ENCODE data around the gene PSME2. TPM values are rescaled to one million over a fixed set of nuclear protein-coding genes. Genes with fewer than 3 reads are reported as not detected.
A peak's percentile ranks its signal among the peaks of the same experiment; 100 is the strongest.

The PSME2 gene
- total and polyA plus RNA-seq, 9 of the 15 experiments (the other 6 are each of a cell fraction or from before 2014, with no cell fraction given), result 111 to 579 (median 159) TPM

DNA sequence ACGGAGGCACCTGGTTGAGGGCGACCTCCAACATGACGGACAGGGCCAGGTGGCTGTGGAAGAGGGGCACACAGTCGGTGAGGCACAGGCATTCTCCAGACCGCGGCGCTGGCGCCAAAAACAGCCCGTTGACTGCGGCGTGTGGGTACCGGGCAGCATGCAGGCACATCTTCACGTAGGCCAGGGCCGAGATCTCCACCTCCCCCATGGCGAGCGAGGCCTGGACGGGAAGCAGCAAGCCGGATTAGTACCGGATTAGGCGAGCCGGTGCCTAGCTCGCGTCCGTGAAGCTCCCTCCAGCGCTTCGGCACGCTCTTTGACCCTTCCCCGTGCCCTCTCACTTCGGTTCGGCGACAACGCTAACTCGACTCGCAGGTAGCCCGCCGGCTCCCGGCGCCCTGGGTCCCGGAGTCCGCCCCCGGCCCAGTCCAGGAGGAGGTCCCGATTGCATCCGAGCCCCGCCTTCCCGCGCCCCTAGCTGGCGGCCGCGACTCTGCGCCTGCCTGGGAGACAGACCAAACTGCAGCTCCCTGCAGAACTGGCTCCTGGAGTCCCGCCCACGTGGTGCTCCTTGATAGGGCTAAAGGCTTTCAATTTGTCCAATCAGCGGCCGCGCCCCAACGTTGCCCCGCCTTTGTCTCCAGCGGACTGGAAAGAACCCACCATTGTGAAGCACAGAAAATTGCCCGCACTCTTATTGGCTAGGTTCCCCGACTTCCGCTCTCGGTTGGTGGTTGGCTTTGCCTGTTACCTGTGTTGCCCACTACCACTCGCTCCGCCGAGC lies 5.1 kb downstream of the PSME2 start, which contains the start of gene EMC9 (continued):
- TF ChIP-seq ZBTB8A (IDR thresholded peaks at IDR 0.05; ENCODE audit: partially characterized antibody), result no peak
- TF ChIP-seq RBM22 (IDR thresholded peaks at IDR 0.05; ENCODE audit: low read depth, low read length, poor library complexity, severe bottlenecking), result peak; percentile 43
- TF ChIP-seq IFI16 (CRISPR knock-in tag; IDR thresholded peaks at IDR 0.05), result no peak
- TF ChIP-seq RREB1 (CRISPR knock-in tag; IDR thresholded peaks at IDR 0.05), result no peak
- no peak for TF ChIP-seq HCFC1 (IDR thresholded peaks at IDR 0.05; ENCODE audit: low read depth, low read length)
- TF ChIP-seq CREBBP (IDR thresholded peaks at IDR 0.05; ENCODE audit: low read depth, low read length), result no peak
- no peak for TF ChIP-seq ZNF324 (CRISPR knock-in tag; IDR thresholded peaks at IDR 0.05)
- TF ChIP-seq SFPQ (IDR thresholded peaks at IDR 0.05; ENCODE audit: low read depth, low read length), result no peak
- no peak for TF ChIP-seq NCOA2 (IDR thresholded peaks at IDR 0.05; ENCODE audit: partially characterized antibody in 2 of 2)
- TF ChIP-seq ZNF253 (CRISPR knock-in tag; conservative IDR thresholded peaks at IDR 0.05), result no peak
- TF ChIP-seq, protein P1, sequence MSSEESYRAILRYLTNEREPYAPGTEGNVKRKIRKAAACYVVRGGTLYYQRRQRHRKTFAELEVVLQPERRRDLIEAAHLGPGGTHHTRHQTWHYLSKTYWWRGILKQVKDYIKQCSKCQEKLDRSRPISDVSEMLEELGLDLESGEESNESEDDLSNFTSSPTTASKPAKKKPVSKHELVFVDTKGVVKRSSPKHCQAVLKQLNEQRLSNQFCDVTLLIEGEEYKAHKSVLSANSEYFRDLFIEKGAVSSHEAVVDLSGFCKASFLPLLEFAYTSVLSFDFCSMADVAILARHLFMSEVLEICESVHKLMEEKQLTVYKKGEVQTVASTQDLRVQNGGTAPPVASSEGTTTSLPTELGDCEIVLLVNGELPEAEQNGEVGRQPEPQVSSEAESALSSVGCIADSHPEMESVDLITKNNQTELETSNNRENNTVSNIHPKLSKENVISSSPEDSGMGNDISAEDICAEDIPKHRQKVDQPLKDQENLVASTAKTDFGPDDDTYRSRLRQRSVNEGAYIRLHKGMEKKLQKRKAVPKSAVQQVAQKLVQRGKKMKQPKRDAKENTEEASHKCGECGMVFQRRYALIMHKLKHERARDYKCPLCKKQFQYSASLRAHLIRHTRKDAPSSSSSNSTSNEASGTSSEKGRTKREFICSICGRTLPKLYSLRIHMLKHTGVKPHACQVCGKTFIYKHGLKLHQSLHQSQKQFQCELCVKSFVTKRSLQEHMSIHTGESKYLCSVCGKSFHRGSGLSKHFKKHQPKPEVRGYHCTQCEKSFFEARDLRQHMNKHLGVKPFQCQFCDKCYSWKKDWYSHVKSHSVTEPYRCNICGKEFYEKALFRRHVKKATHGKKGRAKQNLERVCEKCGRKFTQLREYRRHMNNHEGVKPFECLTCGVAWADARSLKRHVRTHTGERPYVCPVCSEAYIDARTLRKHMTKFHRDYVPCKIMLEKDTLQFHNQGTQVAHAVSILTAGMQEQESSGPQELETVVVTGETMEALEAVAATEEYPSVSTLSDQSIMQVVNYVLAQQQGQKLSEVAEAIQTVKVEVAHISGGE (CRISPR knock-in tag; IDR thresholded peaks at IDR 0.05), result no peak
- TF ChIP-seq ETS2 (tag; IDR thresholded peaks at IDR 0.05; ENCODE audit: borderline replicate concordance, poor library complexity, severe bottlenecking), result no peak
- no peak for TF ChIP-seq GATAD2B (IDR thresholded peaks at IDR 0.05; ENCODE audit: borderline replicate concordance)
- no peak for TF ChIP-seq POLR3A (IDR thresholded peaks at IDR 0.05; ENCODE audit: borderline replicate concordance, extremely low read depth, insufficient read depth, insufficient read length)
- no peak for TF ChIP-seq ZBED1 (IDR thresholded peaks at IDR 0.05)
- TF ChIP-seq CREM (IDR thresholded peaks at IDR 0.05; ENCODE audit: low read depth), result peak; percentile 61; the same call in 1 of the 2 replicates

All from K562 (cell line).